HepG2 (cell line): ENCODE measurements around the gene FAM83C. TPM values are rescaled to one million over a fixed set of nuclear protein-coding genes. Genes with fewer than 3 reads are reported as not detected.

Experiments used
- ATF6 ChIP-seq: sonication (generic); formaldehyde crosslinking; conservative IDR thresholded peaks from 2 replicates; pipeline ENCODE4 v1.4.0; 2020; ENCODE audit warnings: missing genetic modification reagents
- BHLHE40 ChIP-seq: IDR thresholded peaks from 2 replicates; pipeline ENCODE4 v1.6.1; 2011; ENCODE audit warnings: low read length, improper control_type of control experiment
- CENPT ChIP-seq: sonication (generic); formaldehyde crosslinking; IDR thresholded peaks from 2 replicates; pipeline ENCODE4 v1.8.0; 2022; ENCODE audit warnings: low read depth, mild to moderate bottlenecking, moderate library complexity, missing genetic modification reagents
- ERF ChIP-seq: IDR thresholded peaks from 2 replicates; pipeline ENCODE4 v1.6.1; 2018; ENCODE audit warnings: missing biosample characterization, missing genetic modification reagents
- ETV5 ChIP-seq: IDR thresholded peaks from 2 replicates; pipeline ENCODE4 v1.6.1; 2018; ENCODE audit warnings: missing biosample characterization, missing genetic modification reagents, inconsistent platforms, borderline replicate concordance
- FOSL2 ChIP-seq: sonication (generic); formaldehyde crosslinking; IDR thresholded peaks from 2 replicates; pipeline ENCODE4 v1.4.0; 2020; ENCODE audit warnings: missing genetic modification reagents
- GTF3A ChIP-seq: sonication (generic); formaldehyde crosslinking; conservative IDR thresholded peaks from 2 replicates; pipeline ENCODE4 v1.4.0; 2020; ENCODE audit warnings: mild to moderate bottlenecking, missing genetic modification reagents
- HMGXB3 ChIP-seq: sonication (generic); formaldehyde crosslinking; IDR thresholded peaks from 2 replicates; pipeline ENCODE4 v1.4.0; 2020; ENCODE audit warnings: missing genetic modification reagents, borderline replicate concordance
- IRF2 ChIP-seq: IDR thresholded peaks from 2 replicates; pipeline ENCODE4 v1.6.1; 2018; ENCODE audit warnings: missing genetic modification reagents, missing compliant biosample characterization
- MAX ChIP-seq: IDR thresholded peaks from 2 replicates; pipeline ENCODE4 v1.6.1; 2012; ENCODE audit warnings: inconsistent platforms
- MEIS2 ChIP-seq: sonication (generic); formaldehyde crosslinking; IDR thresholded peaks from 2 replicates; pipeline ENCODE4 v1.9.0; 2021; ENCODE audit warnings: mild to moderate bottlenecking, missing genetic modification reagents
- POGZ ChIP-seq: sonication (generic); formaldehyde crosslinking; IDR thresholded peaks from 2 replicates; pipeline ENCODE4 v1.4.0; 2020; ENCODE audit warnings: mild to moderate bottlenecking, missing genetic modification reagents
- POLR2AphosphoS2 ChIP-seq: IDR thresholded peaks from 2 replicates; pipeline ENCODE4 v1.6.1; 2011; ENCODE audit warnings: low read depth, low read length, improper control_type of control experiment
- PRMT3 ChIP-seq: sonication (generic); formaldehyde crosslinking; IDR thresholded peaks from 2 replicates; pipeline ENCODE4 v1.8.1; 2022; ENCODE audit warnings: low read depth, mild to moderate bottlenecking, moderate library complexity, missing genetic modification reagents, borderline replicate concordance
- RXRB ChIP-seq: IDR thresholded peaks from 2 replicates; pipeline ENCODE4 v1.6.1; 2016; ENCODE audit warnings: borderline replicate concordance, missing genetic modification reagents, missing compliant biosample characterization
- TGIF2 ChIP-seq: IDR thresholded peaks from 2 replicates; pipeline ENCODE4 v1.6.1; 2016; ENCODE audit warnings: control low read depth, missing compliant biosample characterization
- ZBTB1 ChIP-seq: sonication (generic); formaldehyde crosslinking; IDR thresholded peaks from 2 replicates; pipeline ENCODE4 v1.4.0; 2020; ENCODE audit warnings: missing genetic modification reagents, borderline replicate concordance
- ZBTB34 ChIP-seq: sonication (generic); formaldehyde crosslinking; IDR thresholded peaks from 2 replicates; pipeline ENCODE4 v1.8.0; 2022; ENCODE audit warnings: mild to moderate bottlenecking, missing genetic modification reagents
- ZKSCAN5 ChIP-seq: sonication (generic); formaldehyde crosslinking; IDR thresholded peaks from 2 replicates; pipeline ENCODE4 v1.5.1; 2020; ENCODE audit warnings: mild to moderate bottlenecking, missing genetic modification reagents
- ZNF205 ChIP-seq: IDR thresholded peaks from 2 replicates; pipeline ENCODE4 v1.6.1; 2018; ENCODE audit warnings: missing biosample characterization, missing genetic modification reagents
- ZNF740 ChIP-seq: sonication (generic); formaldehyde crosslinking; IDR thresholded peaks from 2 replicates; pipeline ENCODE4 v1.4.0; 2020; ENCODE audit warnings: missing genetic modification reagents
- ZNF780A ChIP-seq: sonication (generic); formaldehyde crosslinking; IDR thresholded peaks from 2 replicates; pipeline ENCODE4 v1.8.0; 2022; ENCODE audit warnings: mild to moderate bottlenecking, missing genetic modification reagents, moderate library complexity
- ZSCAN9 ChIP-seq: IDR thresholded peaks from 2 replicates; pipeline ENCODE4 v1.6.1; 2016; ENCODE audit warnings: borderline replicate concordance
- polyA plus RNA-seq, 8 experiments: library from polyadenylated mRNA; depleted of rRNA in 3 of 8; stranded (reverse) in 7 of 8; unstranded in 1 of 8; fragments of >200 nt; fragmentation: Illumina TruSeq in 4 of 8; extraction: Trizol in 4 of 8; gene quantifications; 2 replicates each; pipeline versions ENCODE4 v1.2.1 to v1.2.3, GENCODE V29; 2011 to 2016; ENCODE audit warnings: low read depth in 4 of 8, missing spikeins in 1 of 8, mixed read lengths in 1 of 8; ENCODE audit not compliant: insufficient read depth in 1 of 8
- total RNA-seq, 5 experiments: library from RNA; depleted of rRNA; stranded (reverse); fragments of >200 nt; fragmentation: Illumina TruSeq; extraction: Trizol; gene quantifications; 2 replicates each; pipeline ENCODE4 v1.2.3, GENCODE V29; 2016; ENCODE audit warnings: low read depth in 1 of 5

Gene FAM83C
- total and polyA plus RNA-seq, 2 of the 13 experiments (the other 11 are each of a cell fraction or from before 2014, with no cell fraction given), result 0.04 TPM; not detected in 1

GRCh38 chr20:35320396-35321126 lies 28.3 kb upstream of the FAM83C start (continued):
- TF ChIP-seq PRMT3 (CRISPR knock-in tag), result no peak
- no peak for TF ChIP-seq MAX
- TF ChIP-seq ZNF205 (CRISPR knock-in tag), result no peak
- TF ChIP-seq MEIS2 (CRISPR knock-in tag), result no peak
- peak; percentile 73 for TF ChIP-seq FOSL2 (CRISPR knock-in tag)
- TF ChIP-seq CENPT (CRISPR knock-in tag), result no peak
- TF ChIP-seq BHLHE40, result peak; percentile 24; the same call in 1 of the 2 replicates
- no peak for TF ChIP-seq GTF3A
- peak; percentile 71; the same call in 1 of the 2 replicates for TF ChIP-seq ETV5 (CRISPR knock-in tag)
- TF ChIP-seq ZBTB34, result no peak
- no peak; the same call in 1 of the 2 replicates for TF ChIP-seq IRF2 (CRISPR knock-in tag)
- TF ChIP-seq ERF (CRISPR knock-in tag), result peak; percentile 34; the same call in 1 of the 2 replicates
- no peak for TF ChIP-seq TGIF2 (CRISPR knock-in tag)
- no peak for TF ChIP-seq ZKSCAN5 (CRISPR knock-in tag)
- TF ChIP-seq ATF6 (CRISPR knock-in tag), result no peak
- 0 out of 2 replicates have a peak, but pooled peaks have one; percentile 38 for TF ChIP-seq POGZ (CRISPR knock-in tag)
- TF ChIP-seq HMGXB3 (CRISPR knock-in tag), result peak; percentile 52; the same call in 1 of the 2 replicates
- TF ChIP-seq ZBTB1 (CRISPR knock-in tag), result no peak
- TF ChIP-seq RXRB (CRISPR knock-in tag), result peak; percentile 27; the same call in 1 of the 2 replicates
- TF ChIP-seq ZNF780A, result peak; percentile 49; the same call in 1 of the 2 replicates
- TF ChIP-seq POLR2AphosphoS2, result no peak
- TF ChIP-seq ZNF740 (CRISPR knock-in tag), result no peak
- TF ChIP-seq ZSCAN9 (CRISPR knock-in tag), result 0 out of 2 replicates have a peak, but pooled peaks have one; percentile 45
